OCI-M1 (cell line): ENCODE measurements around the gene CLDN18.

Experiments
- DNase-seq: peaks from one replicate; lab custom pipeline; 2025; lab: John Stamatoyannopoulos, UW

CLDN18 gene

GRCh38 chr3:138009476-138010272 lies at the start of gene CLDN18:
Gene CLDN18, plus strand, starts transcription at chr3:138010165. Its CDS starts 61 bp downstream, at chr3:138010226.
- no peak for DNase-seq

- no peak for DNase-seq
These were observed 47.7 kb upstream of the CLDN18 start for GRCh38 chr3:137962251-137962650.

- DNase-seq: no peak
These were observed 46.5 kb upstream of the CLDN18 start for GRCh38 chr3:137963463-137963862.

- peak; percentile 83 for DNase-seq
These were observed 38.8 kb upstream of the CLDN18 start for GRCh38 chr3:137970914-137971831.

- no peak for DNase-seq
These were observed 37.6 kb upstream of the CLDN18 start for GRCh38 chr3:137972396-137972795.

GRCh38 chr3:137978328-137978727 lies 31.6 kb upstream of the CLDN18 start:
- DNase-seq: no peak

- DNase-seq: no peak
These were observed 22.2 kb upstream of the CLDN18 start for GRCh38 chr3:137987723-137988122.

- DNase-seq: no peak
These were observed 21.8 kb upstream of the CLDN18 start for GRCh38 chr3:137988152-137988551.

GRCh38 chr3:137988982-137989381 lies 21.0 kb upstream of the CLDN18 start:
- no peak for DNase-seq

- DNase-seq: no peak
These were observed 19.5 kb upstream of the CLDN18 start for GRCh38 chr3:137990427-137990826.

- DNase-seq: no peak
These were observed 17.4 kb upstream of the CLDN18 start for GRCh38 chr3:137992592-137992991.

GRCh38 chr3:137998121-137999042 lies 11.6 kb upstream of the CLDN18 start:
- DNase-seq: no peak

GRCh38 chr3:138003069-138003468 lies 6.9 kb upstream of the CLDN18 start:
- DNase-seq: no peak

- DNase-seq: no peak
These were observed 4.3 kb upstream of the CLDN18 start for GRCh38 chr3:138005627-138006026.

GRCh38 chr3:138007898-138008297 lies 2.1 kb upstream of the CLDN18 start:
- no peak for DNase-seq

GRCh38 chr3:138010273-138010590 lies 267 bp downstream of the CLDN18 start:
- DNase-seq: no peak

- DNase-seq: no peak
These were observed 1.8 kb downstream of the CLDN18 start for GRCh38 chr3:138011722-138012121.

- DNase-seq: no peak
These were observed 2.6 kb downstream of the CLDN18 start for GRCh38 chr3:138012526-138012925.

- no peak for DNase-seq
These were observed 6.1 kb downstream of the CLDN18 start for GRCh38 chr3:138016065-138016464.

- no peak for DNase-seq
These were observed 9.5 kb downstream of the CLDN18 start for GRCh38 chr3:138019281-138020069.

- no peak for DNase-seq
These were observed 13.8 kb downstream of the CLDN18 start for GRCh38 chr3:138023754-138024153.
